H1 (cell line): Measurements from ENCODE around the gene KCNJ12. TPM values are rescaled to one million over a fixed set of nuclear protein-coding genes. Genes with fewer than 3 reads are reported as not detected.
"Not testable (repeated sequence)": the region's sequence is repeated elsewhere in the genome, so short reads cannot be mapped to it uniquely, and the experiment has no call there.

Experiments used
- CTCF ChIA-PET: fragments of 300-600 bp; sonication (Branson Sonifier 250); formaldehyde crosslinking; loops from one replicate; lab custom pipeline; 2021; ENCODE audit not compliant: partially characterized antibody; lab: Charles Lee
- POLR2A ChIA-PET: fragments of 300-600 bp; sonication (Branson Sonifier 250); formaldehyde crosslinking; loops from one replicate; lab custom pipeline; 2021; ENCODE audit warnings: inconsistent platforms; ENCODE audit not compliant: partially characterized antibody; lab: Charles Lee
- DNase-seq, 2 experiments: peaks; one replicate each; pipeline versions ENCODE4 v3.0.0 to v3.0.0-alpha.2; 2010 to 2022; ENCODE audit warnings: low spot score in 2 of 2, low read depth in 1 of 2, mixed read lengths in 1 of 2
- FAIRE-seq: peaks from 2 replicates; lab custom pipeline; 2011; peaks lifted over from hg19 to GRCh38; lab: Jason Lieb, UNC
- H2AFZ ChIP-seq: 2 replicates; pipeline ENCODE4 v1.8.1; 2012; ENCODE audit warnings: low read length, inconsistent platforms
- H2AK5ac ChIP-seq: 2 replicates; pipeline ENCODE4 v1.6.1; 2013; ENCODE audit warnings: low read depth, low read length
- H2BK120ac ChIP-seq: replicated peaks from 2 replicates; pipeline ENCODE3; 2013; ENCODE audit warnings: low read depth, low read length, inconsistent platforms
- H2BK12ac ChIP-seq: 2 replicates; pipeline ENCODE4 v1.6.1; 2013; ENCODE audit warnings: low read depth, low read length
- H2BK15ac ChIP-seq: 2 replicates; pipeline ENCODE4 v1.6.1; 2013; ENCODE audit warnings: low read length
- H2BK20ac ChIP-seq: 2 replicates; pipeline ENCODE4 v1.6.1; 2013; ENCODE audit warnings: low read length
- H2BK5ac ChIP-seq: 2 replicates; pipeline ENCODE4 v1.6.1; 2013; ENCODE audit warnings: low read depth, low read length
- H3K14ac ChIP-seq: 2 replicates; pipeline ENCODE4 v1.6.1; 2013; ENCODE audit warnings: inconsistent platforms; ENCODE audit not compliant: insufficient read length
- H3K18ac ChIP-seq: 2 replicates; pipeline ENCODE4 v1.6.1; 2013; ENCODE audit warnings: low read length; ENCODE audit errors: extremely low read depth
- H3K23ac ChIP-seq: 2 replicates; pipeline ENCODE4 v1.6.1; 2013; ENCODE audit warnings: inconsistent platforms; ENCODE audit not compliant: insufficient read length
- H3K23me2 ChIP-seq: 2 replicates; pipeline ENCODE4 v1.6.1; 2013; ENCODE audit warnings: low read depth, low read length
- H3K27ac ChIP-seq: 2 replicates; pipeline ENCODE4 v1.6.1; 2011; ENCODE audit warnings: low read depth, low read length, inconsistent platforms
- H3K27me3 ChIP-seq, 4 experiments: replicated peaks in 1 of 4; 1 replicate in 1 of 4; 2 replicates in 3 of 4; pipeline versions ENCODE4 v1.6.1 to v1.8.1; 2011 to 2013; ENCODE audit warnings: low read length in 3 of 4, mild to moderate bottlenecking in 3 of 4, inconsistent platforms in 2 of 4, mixed read lengths in 2 of 4, moderate library complexity in 1 of 4; ENCODE audit not compliant: control insufficient read depth in 3 of 4, insufficient read depth in 3 of 4; ENCODE audit errors: extremely low read depth in 1 of 4
- H3K36me3 ChIP-seq, 4 experiments: 2 replicates each; pipeline versions ENCODE4 v1.6.1 to v1.8.1; 2011 to 2013; ENCODE audit warnings: mild to moderate bottlenecking in 4 of 4, low read length in 3 of 4, moderate library complexity in 2 of 4, control low read depth in 1 of 4, inconsistent platforms in 1 of 4; ENCODE audit not compliant: insufficient read depth in 4 of 4, control insufficient read depth in 2 of 4
- H3K4ac ChIP-seq: replicated peaks from 2 replicates; pipeline ENCODE3; 2013; ENCODE audit warnings: low read length, low read depth, mixed read lengths, inconsistent platforms; ENCODE audit not compliant: insufficient read length
- H3K4me1 ChIP-seq, 4 experiments: replicated peaks in 1 of 4; 1 replicate in 1 of 4; 2 replicates in 3 of 4; pipeline versions ENCODE4 v1.6.1 to v1.8.1; 2011 to 2013; ENCODE audit warnings: low read length in 3 of 4, inconsistent platforms in 2 of 4, mixed read lengths in 1 of 4; ENCODE audit not compliant: insufficient read depth in 4 of 4, control insufficient read depth in 3 of 4
- H3K4me2 ChIP-seq, 2 experiments: 2 replicates each; pipeline versions ENCODE4 v1.6.1 to v1.8.1; 2011 to 2013; ENCODE audit warnings: low read depth in 2 of 2, low read length in 2 of 2, control low read depth in 1 of 2, inconsistent platforms in 1 of 2, mild to moderate bottlenecking in 1 of 2; ENCODE audit not compliant: insufficient read depth in 1 of 2
- H3K4me3 ChIP-seq, 4 experiments: fragments of 200-600, 300-600 bp in 1 of 4; sonication (generic), shearing (Covaris generic), sonication (Bioruptor Twin) in 1 of 4; 2 replicates each; pipeline versions ENCODE4 v1.5.1 to v1.8.1; 2011 to 2016; ENCODE audit warnings: low read length in 4 of 4, low read depth in 3 of 4, control low read depth in 2 of 4, inconsistent platforms in 2 of 4, mild to moderate bottlenecking in 2 of 4, mixed read lengths in 1 of 4, moderate library complexity in 1 of 4; ENCODE audit not compliant: insufficient read depth in 2 of 4; ENCODE audit errors: extremely low read depth in 1 of 4
- H3K56ac ChIP-seq: replicated peaks from 2 replicates; pipeline ENCODE3; 2013; ENCODE audit warnings: low read depth, mild to moderate bottlenecking, mixed read lengths, low read length, inconsistent platforms; ENCODE audit not compliant: insufficient read length
- H3K79me1 ChIP-seq: 2 replicates; pipeline ENCODE4 v1.6.1; 2013; ENCODE audit warnings: low read depth, low read length, control low read depth
- H3K79me2 ChIP-seq, 2 experiments: 2 replicates each; pipeline versions ENCODE4 v1.6.1 to v1.8.1; 2012 to 2013; ENCODE audit warnings: low read length in 2 of 2, mild to moderate bottlenecking in 2 of 2, inconsistent platforms in 1 of 2; ENCODE audit not compliant: insufficient read depth in 2 of 2, control insufficient read depth in 1 of 2
- H3K9ac ChIP-seq, 4 experiments: replicated peaks in 1 of 4; 1 replicate in 1 of 4; 2 replicates in 3 of 4; pipeline versions ENCODE4 v1.6.1 to v1.8.1; 2011 to 2013; ENCODE audit warnings: low read depth in 3 of 4, low read length in 3 of 4, control low read depth in 2 of 4, mild to moderate bottlenecking in 2 of 4, moderate library complexity in 2 of 4, inconsistent platforms in 1 of 4; ENCODE audit errors: extremely low read depth in 1 of 4
- H3K9me3 ChIP-seq, 2 experiments: 2 replicates each; pipeline versions ENCODE4 v1.6.1 to v1.8.1; 2012 to 2013; ENCODE audit warnings: mild to moderate bottlenecking in 2 of 2, moderate library complexity in 2 of 2, control low read depth in 1 of 2, inconsistent platforms in 1 of 2, low read depth in 1 of 2, low read length in 1 of 2, mixed read lengths in 1 of 2; ENCODE audit not compliant: insufficient read depth in 2 of 2
- H4K20me1 ChIP-seq, 2 experiments: replicated peaks in 1 of 2; 2 replicates each; pipeline versions ENCODE3 to v1.8.1; 2011 to 2013; ENCODE audit warnings: inconsistent platforms in 2 of 2, low read length in 2 of 2, mild to moderate bottlenecking in 1 of 2; ENCODE audit not compliant: insufficient read depth in 2 of 2, control insufficient read depth in 1 of 2
- H4K5ac ChIP-seq: 2 replicates; pipeline ENCODE4 v1.6.1; 2013; ENCODE audit warnings: low read length, low read depth, mixed read lengths, inconsistent platforms; ENCODE audit not compliant: insufficient read length
- H4K8ac ChIP-seq: 2 replicates; pipeline ENCODE4 v1.8.0; 2013; ENCODE audit warnings: mild to moderate bottlenecking, moderate library complexity, low read length, inconsistent platforms; ENCODE audit not compliant: insufficient read depth; ENCODE audit errors: extremely low read depth
- H4K91ac ChIP-seq: replicated peaks from 2 replicates; pipeline ENCODE3; 2013; ENCODE audit warnings: low read length, mixed read lengths, inconsistent platforms; ENCODE audit not compliant: insufficient read length
- MAFK ChIP-seq: IDR thresholded peaks from 2 replicates; pipeline ENCODE4 v1.6.1; 2012; ENCODE audit warnings: low read depth, mild to moderate bottlenecking, improper control_type of control experiment, low read length
- TAF7 ChIP-seq: optimal IDR thresholded peaks from 2 replicates; pipeline ENCODE3; 2011; ENCODE audit warnings: low read depth, mild to moderate bottlenecking, inconsistent platforms, low read length, moderate library complexity, borderline replicate concordance
- WGBS, 2 experiments: shearing (Covaris generic) in 1 of 2; methylation state at CpG; one replicate each; pipeline versions ENCODE4 v1.1.6 to v1.1.7; 2013 to 2015; ENCODE audit warnings: low lambda C conversion rate in 2 of 2, mixed read lengths in 2 of 2, inconsistent platforms in 1 of 2, low coverage in 1 of 2, missing lambda C conversion rate in 1 of 2; ENCODE audit not compliant: insufficient replicate concordance in 2 of 2, insufficient coverage in 1 of 2, insufficient read length in 1 of 2; ENCODE audit errors: extremely low coverage in 1 of 2, missing lambda C conversion rate in 1 of 2; 5-methylcytosine and 5-hydroxymethylcytosine counted together
- polyA plus RNA-seq, 7 experiments: library from polyadenylated mRNA; depleted of rRNA in 3 of 7; stranded (reverse) in 5 of 7; unstranded in 2 of 7; fragments of >200 nt in 5 of 7; fragments of 200-250 nt in 2 of 7; gene quantifications; 1 replicate in 5 of 7; 2 replicates in 1 of 7; 4 replicates in 1 of 7; pipeline versions ENCODE4 v1.2.1 to v1.2.3, GENCODE V29; 2011 to 2013; ENCODE audit warnings: missing spikeins in 2 of 7, mixed read lengths in 2 of 7
- total RNA-seq: library from RNA; stranded (reverse); fragmentation: NEBNext Ultra II Directional; extraction: Animal tissue kit (Norgen Biotek cat#: 25700); gene quantifications from 2 replicates; pipeline ENCODE4 v1.2.1, GENCODE V29; 2021

KCNJ12 gene
- total and polyA plus RNA-seq, 2 of the 8 experiments (the other 6 are each of a cell fraction or from before 2014, with no cell fraction given), result 1.2 to 1.5 TPM

DNA sequence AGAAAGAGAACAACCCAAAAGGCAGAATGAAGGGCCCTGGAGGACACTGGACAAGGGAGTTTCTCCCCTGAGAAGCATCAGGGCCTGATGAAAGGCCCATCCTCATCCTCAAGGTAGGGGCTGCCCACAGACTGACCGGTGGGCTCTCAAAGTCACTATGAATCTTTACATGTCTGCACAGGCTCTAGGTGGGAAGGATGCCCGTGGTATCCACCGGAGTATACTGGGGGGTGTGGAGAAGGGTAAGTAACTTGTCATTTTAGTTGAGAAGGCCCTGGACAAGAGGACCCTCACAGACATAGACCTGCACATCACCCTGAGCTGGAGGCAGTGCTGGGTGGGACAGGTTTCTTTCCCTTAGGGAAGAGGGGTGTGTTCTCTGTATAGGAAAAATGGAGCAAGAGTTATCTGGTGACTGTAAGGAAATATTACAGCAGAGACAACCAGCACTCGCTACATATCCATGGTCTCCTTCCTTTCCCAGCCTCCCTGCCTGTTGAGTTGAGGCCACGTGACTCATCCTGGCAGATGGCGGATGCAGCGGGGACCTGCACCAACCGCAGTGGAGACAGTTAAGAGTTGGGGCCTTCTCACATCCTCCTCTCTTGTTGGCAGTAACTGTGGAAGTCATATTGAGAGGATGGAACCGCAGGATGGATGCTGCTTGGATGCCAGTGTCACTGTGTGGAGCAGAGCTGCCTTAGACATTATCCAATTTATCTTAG, 45.6 kb upstream of the KCNJ12 start (continued):
- TF ChIP-seq TAF7 (no peak), MAFK (no peak)
- TF ChIP-seq, all 59 proteins: peak for 0

DNA sequence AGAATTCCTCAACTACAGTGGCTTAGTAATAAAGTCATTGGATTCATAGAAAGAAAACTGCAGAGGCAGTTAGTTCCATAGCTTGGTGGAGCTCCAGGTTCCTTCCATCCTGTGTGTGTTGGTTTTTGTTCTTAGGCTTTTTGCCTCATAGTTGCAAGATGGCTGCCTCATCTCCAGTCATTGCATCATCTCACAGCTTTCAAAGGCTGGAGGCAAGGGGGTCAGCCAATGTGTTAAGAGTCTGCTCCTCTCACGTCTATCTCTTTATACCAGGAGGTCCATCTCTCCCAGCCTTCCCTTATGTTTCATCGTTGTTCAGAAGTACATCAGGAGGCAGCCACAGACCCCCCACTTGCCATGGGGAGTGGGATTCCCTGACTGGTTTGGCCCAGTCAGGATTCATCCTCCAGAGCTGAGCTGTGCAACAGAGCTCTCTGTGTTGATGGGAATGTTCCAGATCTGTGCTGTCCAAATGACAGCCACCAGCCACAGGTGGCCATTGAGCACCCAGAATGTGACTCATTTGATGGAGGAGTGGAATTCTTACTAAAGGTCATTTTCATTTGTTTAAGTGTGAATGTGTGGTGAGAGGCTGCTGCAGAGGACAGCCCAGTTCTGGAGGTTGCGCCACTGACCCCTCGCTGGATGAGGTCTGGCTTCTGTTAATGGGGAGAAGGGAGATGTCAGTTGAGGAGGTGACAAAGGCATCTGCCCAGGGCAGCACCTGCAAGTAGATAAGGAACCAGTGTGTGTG, 39.4 kb upstream of the KCNJ12 start:
- H4K8ac ChIP-seq, H2BK20ac ChIP-seq, H3K23me2 ChIP-seq, H3K56ac ChIP-seq, H3K4me3 ChIP-seq, H2AFZ ChIP-seq, H3K27ac ChIP-seq, H3K9me3 ChIP-seq, H3K36me3 ChIP-seq, H2BK15ac ChIP-seq, H3K23ac ChIP-seq, H2BK120ac ChIP-seq, CTCF ChIA-PET, FAIRE-seq, H3K4me1 ChIP-seq, H3K79me2 ChIP-seq, H3K4ac ChIP-seq, H4K91ac ChIP-seq, H3K27me3 ChIP-seq, H3K9ac ChIP-seq, H2AK5ac ChIP-seq, H3K4me2 ChIP-seq, DNase-seq, H3K79me1 ChIP-seq, H3K18ac ChIP-seq, POLR2A ChIA-PET, H4K20me1 ChIP-seq, H2BK5ac ChIP-seq, H2BK12ac ChIP-seq, H3K14ac ChIP-seq, H4K5ac ChIP-seq: not testable (repeated sequence)
- 78% methylated on average over 4 of the region's 4 CpGs; no CpG with 5 or more reads in 1 of the 2 experiments for WGBS, 2 experiments
